BLaER1 (cell line): ENCODE measurements around the gene TBC1D21.

ENCODE experiments used
- H3K27ac ChIP-seq: shearing (Covaris generic); formaldehyde crosslinking; 2 replicates; pipeline ENCODE4 v1.8.1; 2022
- H3K27me3 ChIP-seq: shearing (Covaris generic); formaldehyde crosslinking; 2 replicates; pipeline ENCODE4 v1.8.1; 2022
- H3K36me3 ChIP-seq: shearing (Covaris generic); formaldehyde crosslinking; 2 replicates; pipeline ENCODE4 v1.8.1; 2022
- H3K4me1 ChIP-seq: shearing (Covaris generic); formaldehyde crosslinking; 2 replicates; pipeline ENCODE4 v1.8.1; 2022
- H3K4me2 ChIP-seq: shearing (Covaris generic); formaldehyde crosslinking; 2 replicates; pipeline ENCODE4 v1.8.1; 2022
- H3K4me3 ChIP-seq: shearing (Covaris generic); formaldehyde crosslinking; 2 replicates; pipeline ENCODE4 v1.8.1; 2022
- H3K9ac ChIP-seq: shearing (Covaris generic); formaldehyde crosslinking; 2 replicates; pipeline ENCODE4 v1.8.1; 2022
- H3K9me3 ChIP-seq: shearing (Covaris generic); formaldehyde crosslinking; 2 replicates; pipeline ENCODE4 v1.8.1; 2022
- H4K20me1 ChIP-seq: shearing (Covaris generic); formaldehyde crosslinking; 2 replicates; pipeline ENCODE4 v1.8.1; 2022
- Cebpa-rat ChIP-seq: shearing (Covaris generic); IDR thresholded peaks from 2 replicates; pipeline ENCODE4 v1.8.1; 2022

Gene TBC1D21

GRCh38 chr15:73922186-73923151, 49.1 kb downstream of the TBC1D21 start:
- H3K4me1 ChIP-seq, result peaks cover 81% of the 10 kb centered on the region
- peak overlapping the region; percentile 36; the same call in 1 of the 2 replicates for H3K9ac ChIP-seq

GRCh38 chr15:73923156-73923487, 49.8 kb downstream of the TBC1D21 start:
- Histone ChIP-seq H3K4me1 (peaks cover 87% of the 10 kb centered on the region), H3K9ac (peak overlapping the region; percentile 36; the same call in 1 of the 2 replicates), H3K27ac (peak overlapping the region; percentile 72), H3K27me3 (peaks cover 29% of the 10 kb centered on the region), H3K4me2 (peak overlapping the region; percentile 92), H3K4me3 (peak overlapping the region; percentile 17; the same call in 1 of the 2 replicates), H4K20me1 (peaks cover 19% of the 10 kb centered on the region; the same call in 1 of the 2 replicates), H3K36me3 (no peaks in the 10 kb centered on the region), H3K9me3 (peaks cover 16% of the 10 kb centered on the region)
- TF ChIP-seq Cebpa-rat, result no peak

More at GRCh38 chr15:73922186-73923151, 49.1 kb downstream of the TBC1D21 start:
- peaks cover 23% of the 10 kb centered on the region for H3K27me3 ChIP-seq
- no peaks in the 10 kb centered on the region for H3K36me3 ChIP-seq
- peak overlapping the region; percentile 92 for H3K4me2 ChIP-seq
- H3K9me3 ChIP-seq, result peaks cover 20% of the 10 kb centered on the region
- peaks cover 19% of the 10 kb centered on the region; the same call in 1 of the 2 replicates for H4K20me1 ChIP-seq
- peak overlapping the region; percentile 72 for H3K27ac ChIP-seq
- TF ChIP-seq Cebpa-rat, result no peak
- H3K4me3 ChIP-seq, result peak overlapping the region; percentile 17

GRCh38 chr15:73923488-73924164, 50.3 kb downstream of the TBC1D21 start:
- peaks cover 91% of the 10 kb centered on the region for H3K4me1 ChIP-seq
- TF ChIP-seq Cebpa-rat, result no peak
- peaks cover 19% of the 10 kb centered on the region; the same call in 1 of the 2 replicates for H4K20me1 ChIP-seq
- peak overlapping the region; percentile 72 for H3K27ac ChIP-seq
- H3K9ac ChIP-seq, result peak overlapping the region; percentile 51
- H3K4me3 ChIP-seq, result peak overlapping the region; percentile 5
- H3K9me3 ChIP-seq, result peaks cover 11% of the 10 kb centered on the region
- peak overlapping the region; percentile 92 for H3K4me2 ChIP-seq
- no peaks in the 10 kb centered on the region for H3K36me3 ChIP-seq
- peaks cover 34% of the 10 kb centered on the region for H3K27me3 ChIP-seq

- Histone ChIP-seq H3K36me3 (no peaks in the 10 kb centered on the region), H3K27me3 (peaks cover 42% of the 10 kb centered on the region), H3K9me3 (0 out of 2 replicates have a peak, but pooled peaks cover 4% of the 10 kb centered on the region), H3K27ac (peak overlapping the region; percentile 72), H4K20me1 (peaks cover 19% of the 10 kb centered on the region; the same call in 1 of the 2 replicates), H3K9ac (peak overlapping the region; percentile 51), H3K4me1 (peaks cover 91% of the 10 kb centered on the region), H3K4me3 (peak overlapping the region; percentile 5), H3K4me2 (peak overlapping the region; percentile 92)
- no peak for TF ChIP-seq Cebpa-rat
Observed at GRCh38 chr15:73924171-73924921, 51.0 kb downstream of the TBC1D21 start.

GRCh38 chr15:73925848-73926218, 52.5 kb downstream of the TBC1D21 start:
- H3K4me2 ChIP-seq, result peak overlapping the region; percentile 92

GRCh38 chr15:73926219-73927002, 53.0 kb downstream of the TBC1D21 start, which contains the start of gene LOXL1:
Gene LOXL1 (plus strand): TSS chr15:73926462. CDS start chr15:73926784, 322 bp downstream.
- peaks cover 19% of the 10 kb centered on the region; the same call in 1 of the 2 replicates for H4K20me1 ChIP-seq
- peak within 1 kb of the TSS; percentile 49; the same call in 1 of the 2 replicates for H3K27ac ChIP-seq
- H3K36me3 ChIP-seq, result no peaks in the 10 kb centered on the region
- H3K9me3 ChIP-seq, result no peaks in the 10 kb centered on the region
- H3K9ac ChIP-seq, result peak within 1 kb of the TSS; percentile 59
- H3K4me1 ChIP-seq, result peaks cover 81% of the 10 kb centered on the region
- peak within 1 kb of the TSS; percentile 92 for H3K4me2 ChIP-seq
- H3K4me3 ChIP-seq, result peak within 1 kb of the TSS; percentile 70
- peaks cover 48% of the 10 kb centered on the region for H3K27me3 ChIP-seq
- no peak for TF ChIP-seq Cebpa-rat

More at GRCh38 chr15:73925848-73926218, 52.5 kb downstream of the TBC1D21 start:
- Histone ChIP-seq H3K9me3 (no peaks in the 10 kb centered on the region), H3K4me3 (peak overlapping the region; percentile 70), H3K27me3 (peaks cover 48% of the 10 kb centered on the region), H3K4me1 (peaks cover 81% of the 10 kb centered on the region), H3K27ac (no peak overlapping the region), H4K20me1 (peaks cover 19% of the 10 kb centered on the region; the same call in 1 of the 2 replicates), H3K9ac (no peak overlapping the region), H3K36me3 (no peaks in the 10 kb centered on the region)
- TF ChIP-seq Cebpa-rat, result no peak

- H3K4me3 ChIP-seq, result peak overlapping the region; percentile 70
- no peak for TF ChIP-seq Cebpa-rat
- peak overlapping the region; percentile 92 for H3K4me2 ChIP-seq
- peaks cover 48% of the 10 kb centered on the region for H3K27me3 ChIP-seq
- H3K4me1 ChIP-seq, result peaks cover 81% of the 10 kb centered on the region
- H3K36me3 ChIP-seq, result no peaks in the 10 kb centered on the region
- peaks cover 19% of the 10 kb centered on the region; the same call in 1 of the 2 replicates for H4K20me1 ChIP-seq
- no peaks in the 10 kb centered on the region for H3K9me3 ChIP-seq
- H3K9ac ChIP-seq, result peak overlapping the region; percentile 59
- H3K27ac ChIP-seq, result peak overlapping the region; percentile 49; the same call in 1 of the 2 replicates
Observed at GRCh38 chr15:73927003-73927475, 53.7 kb downstream of the TBC1D21 start.
